ENCODE data around the gene SYCN. TPM values are rescaled to one million over a fixed set of nuclear protein-coding genes. Genes with fewer than 3 reads are reported as not detected.

SYCN gene
- total and polyA plus RNA-seq, 8 donors: not detected

DNA sequence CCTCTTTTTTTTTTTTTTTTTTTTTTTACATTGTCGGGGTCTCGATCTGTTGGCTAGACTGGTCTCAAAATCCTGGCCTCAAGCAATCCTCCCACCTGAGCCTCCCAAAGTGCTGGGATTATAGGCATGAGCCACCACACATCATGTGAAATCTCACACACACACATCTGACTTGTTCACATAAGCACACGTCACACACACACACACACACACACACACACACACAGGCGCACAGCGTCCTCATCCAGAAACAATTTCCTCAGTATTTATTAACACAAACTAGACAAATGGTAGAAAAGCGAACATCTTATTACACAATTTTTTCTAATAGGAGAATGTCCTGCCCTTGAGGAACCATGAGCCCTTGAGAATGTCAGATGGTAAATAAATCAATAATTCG is 5.1 kb upstream of the SYCN start:
- TF ChIP-seq, protein P1, sequence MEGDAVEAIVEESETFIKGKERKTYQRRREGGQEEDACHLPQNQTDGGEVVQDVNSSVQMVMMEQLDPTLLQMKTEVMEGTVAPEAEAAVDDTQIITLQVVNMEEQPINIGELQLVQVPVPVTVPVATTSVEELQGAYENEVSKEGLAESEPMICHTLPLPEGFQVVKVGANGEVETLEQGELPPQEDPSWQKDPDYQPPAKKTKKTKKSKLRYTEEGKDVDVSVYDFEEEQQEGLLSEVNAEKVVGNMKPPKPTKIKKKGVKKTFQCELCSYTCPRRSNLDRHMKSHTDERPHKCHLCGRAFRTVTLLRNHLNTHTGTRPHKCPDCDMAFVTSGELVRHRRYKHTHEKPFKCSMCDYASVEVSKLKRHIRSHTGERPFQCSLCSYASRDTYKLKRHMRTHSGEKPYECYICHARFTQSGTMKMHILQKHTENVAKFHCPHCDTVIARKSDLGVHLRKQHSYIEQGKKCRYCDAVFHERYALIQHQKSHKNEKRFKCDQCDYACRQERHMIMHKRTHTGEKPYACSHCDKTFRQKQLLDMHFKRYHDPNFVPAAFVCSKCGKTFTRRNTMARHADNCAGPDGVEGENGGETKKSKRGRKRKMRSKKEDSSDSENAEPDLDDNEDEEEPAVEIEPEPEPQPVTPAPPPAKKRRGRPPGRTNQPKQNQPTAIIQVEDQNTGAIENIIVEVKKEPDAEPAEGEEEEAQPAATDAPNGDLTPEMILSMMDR (IDR thresholded peaks at IDR 0.05): no peak
- no peak for ATAC-seq
- peaks cover 5 to 22% of the 10 kb centered on the region in 2 donors for H3K27me3 ChIP-seq
- no peak overlapping the region for H3K4me3 ChIP-seq
- DNase-seq: no peak
- H3K27ac ChIP-seq: no peak overlapping the region
- no peaks in the 10 kb centered on the region for H3K9me3 ChIP-seq
- no peaks in the 10 kb centered on the region for H3K4me1 ChIP-seq
- no peaks in the 10 kb centered on the region for H3K36me3 ChIP-seq
- intact Hi-C loops (cut with DNase I): no loop called here

DNA sequence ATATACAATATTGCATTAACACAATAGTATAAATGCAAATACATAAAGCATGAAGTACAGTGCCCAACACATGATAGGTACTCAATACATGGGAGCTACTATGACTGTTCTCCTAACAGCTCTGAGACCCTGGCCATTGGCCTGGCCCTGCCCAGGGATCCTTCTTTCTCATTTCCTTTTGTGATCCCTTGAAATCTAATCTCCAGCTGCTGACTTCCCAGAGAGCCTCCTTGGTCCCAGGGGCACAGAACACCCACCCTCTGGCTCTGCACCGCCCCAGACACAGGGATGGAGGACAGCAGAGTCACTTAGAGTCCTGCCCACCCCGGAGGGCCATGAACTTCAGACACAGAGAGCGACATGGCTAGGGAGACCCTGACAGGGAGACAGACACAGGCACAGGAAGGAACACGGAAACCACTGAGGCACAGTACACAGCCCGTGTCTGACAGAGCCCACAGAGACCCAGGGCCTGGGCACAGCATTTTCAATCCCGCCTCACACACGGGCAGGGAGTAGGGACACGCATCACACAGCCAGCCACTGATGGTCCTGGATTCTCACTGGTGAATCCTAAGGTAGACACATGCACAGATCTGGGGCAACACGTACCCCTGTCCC is 4.2 kb upstream of the SYCN start:
- TF ChIP-seq, protein P1 (IDR thresholded peaks at IDR 0.05): no peak
- Histone ChIP-seq H3K27me3 (peaks cover 14 to 31% of the 10 kb centered on the region in 2 donors), H3K9me3 (no peaks in the 10 kb centered on the region), H3K4me3 (no peak overlapping the region), H3K27ac (no peak overlapping the region), H3K36me3 (no peaks in the 10 kb centered on the region), H3K4me1 (no peaks in the 10 kb centered on the region)
- no peak for DNase-seq
- ATAC-seq: no peak
- intact Hi-C loops (cut with DNase I): no loop called here

DNA sequence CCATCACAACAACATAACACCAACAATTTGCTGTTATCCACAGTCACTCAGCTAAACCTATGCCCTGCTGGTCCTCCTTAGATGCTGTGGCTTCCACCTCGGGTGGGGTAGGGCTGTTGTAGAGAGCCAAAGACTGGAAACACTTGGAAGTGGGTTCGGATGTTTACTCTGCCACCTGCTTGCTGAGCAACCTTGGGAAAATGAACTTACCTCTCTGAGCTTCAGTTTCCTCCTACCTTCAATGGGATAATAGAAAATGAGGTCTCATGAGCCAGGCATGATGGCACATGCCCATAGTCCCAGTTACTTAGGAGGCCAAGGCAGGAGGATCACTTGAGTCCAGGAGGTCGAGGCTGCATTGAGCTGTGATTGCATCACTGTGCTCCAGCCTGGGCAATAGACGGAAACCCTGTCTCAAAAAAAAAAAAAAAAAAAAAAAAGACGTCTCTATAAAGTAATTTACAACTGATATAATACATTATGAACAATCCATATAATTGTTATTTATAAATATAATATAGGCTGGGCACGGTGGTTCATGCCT is 3.3 kb upstream of the SYCN start:
- Histone ChIP-seq H3K27ac (no peak overlapping the region), H3K9me3 (no peaks in the 10 kb centered on the region), H3K4me1 (no peaks in the 10 kb centered on the region), H3K27me3 (peaks cover 15 to 40% of the 10 kb centered on the region in 2 donors), H3K36me3 (no peaks in the 10 kb centered on the region), H3K4me3 (no peak overlapping the region)
- TF ChIP-seq, protein P1 (IDR thresholded peaks at IDR 0.05): no peak
- DNase-seq: no peak
- intact Hi-C loops (cut with DNase I): no loop called here
- ATAC-seq: no peak

DNA sequence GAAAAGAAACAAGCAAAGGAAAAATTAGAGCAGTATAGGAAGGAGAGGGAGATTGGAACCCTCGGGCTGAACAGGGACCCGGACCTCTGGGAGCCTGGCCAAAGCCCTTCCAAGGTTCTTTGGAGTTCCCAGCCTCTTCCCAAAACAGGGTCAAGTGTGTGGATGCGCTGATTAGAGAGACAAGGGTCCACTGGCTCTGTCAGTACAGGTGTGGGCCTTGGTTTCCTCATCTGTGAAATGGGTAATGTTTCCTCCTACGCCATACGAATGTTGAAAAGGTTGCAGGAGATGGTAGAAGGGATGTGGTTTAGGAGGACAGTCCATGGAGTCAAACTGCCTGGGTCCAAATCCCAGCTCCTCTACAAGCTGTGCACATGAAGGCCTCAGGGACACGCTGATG is 2.1 kb upstream of the SYCN start:
- TF ChIP-seq, protein P1 (IDR thresholded peaks at IDR 0.05): no peak
- H3K36me3 ChIP-seq: no peaks in the 10 kb centered on the region
- no peaks in the 10 kb centered on the region for H3K9me3 ChIP-seq
- ATAC-seq (no peak), DNase-seq (no peak)
- no peak overlapping the region for H3K4me3 ChIP-seq
- H3K27me3 ChIP-seq: peaks cover 15 to 53% of the 10 kb centered on the region in 2 donors
- no peak overlapping the region for H3K27ac ChIP-seq
- H3K4me1 ChIP-seq: no peaks in the 10 kb centered on the region
- intact Hi-C loops (cut with DNase I): no loop called here

DNA sequence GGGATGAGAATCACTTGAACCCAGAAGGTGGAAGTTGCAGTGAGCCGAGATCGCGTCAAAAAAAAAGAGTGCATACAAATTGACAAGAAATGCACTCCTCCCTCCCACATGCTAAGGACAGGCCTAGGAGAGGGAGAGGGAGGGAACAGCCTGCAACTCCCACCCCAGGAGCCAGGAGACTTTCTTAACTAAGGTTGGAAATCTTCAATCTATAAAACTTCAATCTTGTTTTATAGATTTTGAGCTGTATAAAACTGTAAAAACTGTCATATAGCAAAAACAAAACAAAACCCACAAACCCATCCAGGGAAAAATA is 1.3 kb upstream of the SYCN start:
- ATAC-seq (no peak), DNase-seq (no peak)
- peaks cover 15 to 60% of the 10 kb centered on the region in 2 donors for H3K27me3 ChIP-seq
- TF ChIP-seq, protein P1 (IDR thresholded peaks at IDR 0.05): no peak
- no peaks in the 10 kb centered on the region for H3K9me3 ChIP-seq
- intact Hi-C loops (cut with DNase I): no loop called here
- no peaks in the 10 kb centered on the region for H3K36me3 ChIP-seq
- no peaks in the 10 kb centered on the region for H3K4me1 ChIP-seq
- H3K4me3 ChIP-seq: no peak overlapping the region
- H3K27ac ChIP-seq: no peak overlapping the region

Measured in left lung (tissue), 10 donors.